ENCODE measurements around the gene PURB.

GRCh38 chr7:44883961-44884620 lies 1.2 kb downstream of the PURB start:
- TF ChIP-seq CTCF (IDR thresholded peaks at IDR 0.05), result no peak
- TF ChIP-seq EZH2 (IDR thresholded peaks at IDR 0.05), result no peak

All from neural progenitor cell (in vitro differentiated cells).